ENCODE data around the gene MKI67. TPM values are rescaled to one million over a fixed set of nuclear protein-coding genes. Genes with fewer than 3 reads are reported as not detected.
A peak's percentile ranks its signal among the peaks of the same experiment; 100 is the strongest.

The MKI67 gene
- total and polyA plus RNA-seq, 2 of the 13 experiments (the other 11 are each of a cell fraction or from before 2014, with no cell fraction given) = 6.7 to 22.9 TPM

DNA sequence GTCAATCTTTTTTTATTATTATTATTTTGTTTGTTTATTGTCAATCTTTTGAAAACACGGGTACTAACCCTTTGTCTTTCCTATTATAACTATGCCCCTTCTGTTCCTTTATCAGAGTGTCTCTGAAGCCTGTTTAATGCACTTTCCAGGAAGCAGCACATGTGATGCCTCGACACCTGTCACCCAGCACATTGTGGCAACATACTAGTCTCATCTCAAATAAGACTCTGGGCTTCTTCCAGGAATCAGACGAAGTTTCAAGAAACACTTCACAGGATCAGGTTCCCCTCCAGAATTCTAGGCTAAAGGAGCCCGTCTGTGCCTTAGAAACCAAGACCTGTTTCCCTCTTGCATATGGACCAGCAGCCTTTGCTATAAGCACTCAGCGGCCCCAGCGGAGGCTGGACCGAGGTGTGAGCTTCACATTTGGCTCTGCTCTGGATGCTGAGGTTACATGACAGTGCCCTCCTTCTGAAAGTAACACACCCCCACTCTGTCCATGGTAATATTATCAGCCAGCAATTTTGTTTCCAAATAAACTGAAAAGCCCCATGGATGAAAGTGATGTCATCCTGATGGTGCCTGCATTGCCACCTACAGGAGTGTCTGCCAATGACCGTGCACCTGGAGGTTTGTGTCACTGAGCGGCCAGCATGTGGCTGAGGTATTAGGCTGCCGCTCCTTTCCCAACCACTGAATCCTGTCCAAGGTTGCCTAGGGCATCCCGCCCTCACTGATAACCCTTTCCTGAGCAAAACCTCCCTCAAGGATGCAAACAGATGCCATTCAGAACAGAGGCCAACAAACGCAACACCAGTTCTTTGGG lies 38.1 kb downstream of the MKI67 start:
- no peak for FAIRE-seq
- peaks cover 0 to 9% of the 10 kb centered on the region in 2 experiments; a peak in 2 of 5 replicates for H3K27me3 ChIP-seq (ENCODE audit: control insufficient read depth in 1 of 2, insufficient read depth in 2 of 2, low read length in 2 of 2)
- ChIA-PET POLR2A (no interaction called here), CTCF (ENCODE audit: low intra/inter-chr PET ratio, low total read pairs) (no interaction called here)
- no peaks in the 10 kb centered on the region for H3K79me2 ChIP-seq (ENCODE audit: insufficient read depth, low read length)
- DNase-seq (ENCODE audit: low spot score) = peak; percentile 18
- no TSS peak for BruUV-seq (replicated peaks)
- 14% methylated on average over 11 of the region's 12 CpGs for WGBS (ENCODE audit: low lambda C conversion rate)
- no peak overlapping the region for H2AFZ ChIP-seq (ENCODE audit: low read length)
- in situ Hi-C loops (cut with HindIII; ENCODE audit: extremely low pct_ligation_motif_present, low pct_unique_long_range_greater_than_20kb) (loop anchor here (25.0 kb wide), 1 partner anchor 449 kb away; no protein-coding TSS in a partner anchor), intact Hi-C loops (cut with micrococcal nuclease; ENCODE audit: unreplicated experiment) (no loop called here)
- H3K9me3 ChIP-seq (ENCODE audit: low read length) = no peaks in the 10 kb centered on the region
- peak; percentile 82 for ATAC-seq
- no peak overlapping the region for H3K9ac ChIP-seq (ENCODE audit: insufficient read depth, low read depth, low read length)
- H4K20me1 ChIP-seq (ENCODE audit: insufficient read depth, low read length) = no peaks in the 10 kb centered on the region
- H3K27ac ChIP-seq (ENCODE audit: extremely low read length, insufficient read depth, low read length) = no peak overlapping the region
- H3K36me3 ChIP-seq (replicated peaks in 1 of 2; ENCODE audit: control insufficient read depth in 1 of 2, insufficient read depth in 2 of 2, low read length in 2 of 2) = no peaks in the 10 kb centered on the region
- H3K4me3 ChIP-seq (replicated peaks in 1 of 3; ENCODE audit: insufficient read depth in 1 of 3, low read depth in 2 of 3, low read length in 3 of 3) = no peak overlapping the region
- no peak overlapping the region; the same call in 1 of the 2 replicates for H3K4me2 ChIP-seq (ENCODE audit: low read depth, low read length)
- H3K4me1 ChIP-seq (ENCODE audit: insufficient read depth, low read length) = peaks cover 16% of the 10 kb centered on the region
- TF ChIP-seq GATA4 (IDR thresholded peaks at IDR 0.05; ENCODE audit: borderline replicate concordance, low read depth) (no peak), SAFB2 (CRISPR knock-in tag; IDR thresholded peaks at IDR 0.05; ENCODE audit: borderline replicate concordance, low read depth) (no peak), CREB1 (IDR thresholded peaks at IDR 0.05) (peak; percentile 41; the same call in 1 of the 2 replicates), CREB1 (CRISPR knock-in tag; IDR thresholded peaks at IDR 0.05) (no peak), ZNF746 (CRISPR knock-in tag; IDR thresholded peaks at IDR 0.05) (no peak), GABPB1 (CRISPR knock-in tag; IDR thresholded peaks at IDR 0.05) (no peak), ZNF329 (CRISPR knock-in tag; IDR thresholded peaks at IDR 0.05; ENCODE audit: low read depth) (no peak), ZNF296 (CRISPR knock-in tag; conservative IDR thresholded peaks at IDR 0.05) (no peak), MED13 (CRISPR knock-in tag; IDR thresholded peaks at IDR 0.05) (no peak), HNRNPLL (IDR thresholded peaks at IDR 0.05; ENCODE audit: low read depth, low read length, poor library complexity, severe bottlenecking) (no peak), FOXA1 (IDR thresholded peaks at IDR 0.05) (no peak), FOXA1 (CRISPR knock-in tag; IDR thresholded peaks at IDR 0.05) (no peak), ATF7 (IDR thresholded peaks at IDR 0.05) (peak; percentile 49), ATF7 (CRISPR knock-in tag; IDR thresholded peaks at IDR 0.05) (no peak)
- TF ChIP-seq, protein P1, sequence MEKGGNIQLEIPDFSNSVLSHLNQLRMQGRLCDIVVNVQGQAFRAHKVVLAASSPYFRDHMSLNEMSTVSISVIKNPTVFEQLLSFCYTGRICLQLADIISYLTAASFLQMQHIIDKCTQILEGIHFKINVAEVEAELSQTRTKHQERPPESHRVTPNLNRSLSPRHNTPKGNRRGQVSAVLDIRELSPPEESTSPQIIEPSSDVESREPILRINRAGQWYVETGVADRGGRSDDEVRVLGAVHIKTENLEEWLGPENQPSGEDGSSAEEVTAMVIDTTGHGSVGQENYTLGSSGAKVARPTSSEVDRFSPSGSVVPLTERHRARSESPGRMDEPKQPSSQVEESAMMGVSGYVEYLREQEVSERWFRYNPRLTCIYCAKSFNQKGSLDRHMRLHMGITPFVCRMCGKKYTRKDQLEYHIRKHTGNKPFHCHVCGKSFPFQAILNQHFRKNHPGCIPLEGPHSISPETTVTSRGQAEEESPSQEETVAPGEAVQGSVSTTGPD (CRISPR knock-in tag; IDR thresholded peaks at IDR 0.05) = no peak
- TF ChIP-seq, protein P2, sequence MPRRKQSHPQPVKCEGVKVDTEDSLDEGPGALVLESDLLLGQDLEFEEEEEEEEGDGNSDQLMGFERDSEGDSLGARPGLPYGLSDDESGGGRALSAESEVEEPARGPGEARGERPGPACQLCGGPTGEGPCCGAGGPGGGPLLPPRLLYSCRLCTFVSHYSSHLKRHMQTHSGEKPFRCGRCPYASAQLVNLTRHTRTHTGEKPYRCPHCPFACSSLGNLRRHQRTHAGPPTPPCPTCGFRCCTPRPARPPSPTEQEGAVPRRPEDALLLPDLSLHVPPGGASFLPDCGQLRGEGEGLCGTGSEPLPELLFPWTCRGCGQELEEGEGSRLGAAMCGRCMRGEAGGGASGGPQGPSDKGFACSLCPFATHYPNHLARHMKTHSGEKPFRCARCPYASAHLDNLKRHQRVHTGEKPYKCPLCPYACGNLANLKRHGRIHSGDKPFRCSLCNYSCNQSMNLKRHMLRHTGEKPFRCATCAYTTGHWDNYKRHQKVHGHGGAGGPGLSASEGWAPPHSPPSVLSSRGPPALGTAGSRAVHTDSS (CRISPR knock-in tag; conservative IDR thresholded peaks at IDR 0.05) = no peak
- TF ChIP-seq, protein P3, sequence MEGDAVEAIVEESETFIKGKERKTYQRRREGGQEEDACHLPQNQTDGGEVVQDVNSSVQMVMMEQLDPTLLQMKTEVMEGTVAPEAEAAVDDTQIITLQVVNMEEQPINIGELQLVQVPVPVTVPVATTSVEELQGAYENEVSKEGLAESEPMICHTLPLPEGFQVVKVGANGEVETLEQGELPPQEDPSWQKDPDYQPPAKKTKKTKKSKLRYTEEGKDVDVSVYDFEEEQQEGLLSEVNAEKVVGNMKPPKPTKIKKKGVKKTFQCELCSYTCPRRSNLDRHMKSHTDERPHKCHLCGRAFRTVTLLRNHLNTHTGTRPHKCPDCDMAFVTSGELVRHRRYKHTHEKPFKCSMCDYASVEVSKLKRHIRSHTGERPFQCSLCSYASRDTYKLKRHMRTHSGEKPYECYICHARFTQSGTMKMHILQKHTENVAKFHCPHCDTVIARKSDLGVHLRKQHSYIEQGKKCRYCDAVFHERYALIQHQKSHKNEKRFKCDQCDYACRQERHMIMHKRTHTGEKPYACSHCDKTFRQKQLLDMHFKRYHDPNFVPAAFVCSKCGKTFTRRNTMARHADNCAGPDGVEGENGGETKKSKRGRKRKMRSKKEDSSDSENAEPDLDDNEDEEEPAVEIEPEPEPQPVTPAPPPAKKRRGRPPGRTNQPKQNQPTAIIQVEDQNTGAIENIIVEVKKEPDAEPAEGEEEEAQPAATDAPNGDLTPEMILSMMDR (CRISPR knock-in tag; IDR thresholded peaks at IDR 0.05) = peak; percentile 31
- TF ChIP-seq, protein P4, sequence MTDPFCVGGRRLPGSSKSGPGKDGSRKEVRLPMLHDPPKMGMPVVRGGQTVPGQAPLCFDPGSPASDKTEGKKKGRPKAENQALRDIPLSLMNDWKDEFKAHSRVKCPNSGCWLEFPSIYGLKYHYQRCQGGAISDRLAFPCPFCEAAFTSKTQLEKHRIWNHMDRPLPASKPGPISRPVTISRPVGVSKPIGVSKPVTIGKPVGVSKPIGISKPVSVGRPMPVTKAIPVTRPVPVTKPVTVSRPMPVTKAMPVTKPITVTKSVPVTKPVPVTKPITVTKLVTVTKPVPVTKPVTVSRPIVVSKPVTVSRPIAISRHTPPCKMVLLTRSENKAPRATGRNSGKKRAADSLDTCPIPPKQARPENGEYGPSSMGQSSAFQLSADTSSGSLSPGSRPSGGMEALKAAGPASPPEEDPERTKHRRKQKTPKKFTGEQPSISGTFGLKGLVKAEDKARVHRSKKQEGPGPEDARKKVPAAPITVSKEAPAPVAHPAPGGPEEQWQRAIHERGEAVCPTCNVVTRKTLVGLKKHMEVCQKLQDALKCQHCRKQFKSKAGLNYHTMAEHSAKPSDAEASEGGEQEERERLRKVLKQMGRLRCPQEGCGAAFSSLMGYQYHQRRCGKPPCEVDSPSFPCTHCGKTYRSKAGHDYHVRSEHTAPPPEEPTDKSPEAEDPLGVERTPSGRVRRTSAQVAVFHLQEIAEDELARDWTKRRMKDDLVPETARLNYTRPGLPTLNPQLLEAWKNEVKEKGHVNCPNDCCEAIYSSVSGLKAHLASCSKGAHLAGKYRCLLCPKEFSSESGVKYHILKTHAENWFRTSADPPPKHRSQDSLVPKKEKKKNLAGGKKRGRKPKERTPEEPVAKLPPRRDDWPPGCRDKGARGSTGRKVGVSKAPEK (CRISPR knock-in tag; IDR thresholded peaks at IDR 0.05; ENCODE audit: borderline replicate concordance) = no peak
